A673 (cell line): Measurements from ENCODE around the gene SPIB. TPM values are rescaled to one million over a fixed set of nuclear protein-coding genes. Genes with fewer than 3 reads are reported as not detected.

ENCODE experiments used
- BruUV-seq: library from RNA; stranded (reverse); fragments of 400-500 nt; replicated peaks from 2 replicates; lab custom pipeline; 2021; lab: Mats Ljungman, UMichigan
- CTCF ChIA-PET: fragments of 300-600 bp; sonication (Branson Sonifier 250); formaldehyde crosslinking; loops from one replicate; lab custom pipeline; 2022; ENCODE audit warnings: antibody characterized with exemption; lab: Charles Lee
- POLR2A ChIA-PET: fragments of 300-600 bp; sonication (Branson Sonifier 250); formaldehyde crosslinking; loops from one replicate; lab custom pipeline; 2022; ENCODE audit warnings: antibody characterized with exemption; ENCODE audit not compliant: low non-redundant PET; lab: Charles Lee
- DNase-seq: peaks from one replicate; pipeline ENCODE4 v3.0.0-alpha.2; 2015; ENCODE audit warnings: low spot score
- H3K27ac ChIP-seq: fragments of 200-600 bp; sonication (generic); 2 replicates; pipeline ENCODE4 v1.5.1; 2016; ENCODE audit warnings: mixed run types, low read depth, mild to moderate bottlenecking, mixed read lengths, antibody characterized with exemption, low read length; ENCODE audit not compliant: poor library complexity, severe bottlenecking
- H3K27me3 ChIP-seq: fragments of 200-600 bp; sonication (generic); replicated peaks from 2 replicates; pipeline ENCODE4 v1.6.1; 2017; ENCODE audit warnings: mixed run types, low read depth, mild to moderate bottlenecking, mixed read lengths, antibody characterized with exemption, low read length; ENCODE audit not compliant: insufficient read depth, poor library complexity
- H3K36me3 ChIP-seq: fragments of 200-600 bp; sonication (generic); 2 replicates; pipeline ENCODE4 v1.6.1; 2016; ENCODE audit warnings: mixed run types, mild to moderate bottlenecking, mixed read lengths, antibody characterized with exemption, low read length; ENCODE audit not compliant: insufficient read depth, poor library complexity, severe bottlenecking
- H3K4me1 ChIP-seq: fragments of 200-600 bp; sonication (generic); 2 replicates; pipeline ENCODE4 v1.6.1; 2017; ENCODE audit warnings: mixed run types, mild to moderate bottlenecking, mixed read lengths, antibody characterized with exemption, low read length; ENCODE audit not compliant: insufficient read depth, poor library complexity, severe bottlenecking
- H3K4me3 ChIP-seq: fragments of 200-600 bp; sonication (generic); 2 replicates; pipeline ENCODE4 v1.5.1; 2016; ENCODE audit warnings: low read depth, mixed run types, mild to moderate bottlenecking, mixed read lengths, low read length; ENCODE audit not compliant: poor library complexity, severe bottlenecking
- H3K9me3 ChIP-seq: fragments of 200-600 bp; sonication (generic); 2 replicates; pipeline ENCODE4 v1.6.1; 2016; ENCODE audit warnings: mixed run types, low read depth, mild to moderate bottlenecking, mixed read lengths, antibody characterized with exemption, low read length; ENCODE audit not compliant: poor library complexity, severe bottlenecking
- EZH2 ChIP-seq: fragments of 200-600 bp; sonication (generic); IDR thresholded peaks from 2 replicates; pipeline ENCODE4 v1.6.1; 2017; ENCODE audit warnings: borderline replicate concordance, low read depth, mild to moderate bottlenecking, mixed read lengths, antibody characterized with exemption, low read length; ENCODE audit not compliant: poor library complexity, severe bottlenecking
- intact Hi-C: fragments of 100-400 bp; cut with micrococcal nuclease; formaldehyde crosslinking; loops from one replicate; pipeline ENCODE4 v1.10.0; 2022; ENCODE audit not compliant: unreplicated experiment
- total RNA-seq: library from RNA; stranded (reverse); gene quantifications from 2 replicates; pipeline ENCODE4 v1.2.3, GENCODE V29; 2021
- TF ChIP-seq, protein P1 (sequence below): fragments of 300-800, 200-600 bp; sonication (generic); conservative IDR thresholded peaks from 2 replicates; pipeline ENCODE4 v1.5.1; 2017; ENCODE audit warnings: low read depth, mild to moderate bottlenecking, antibody characterized with exemption, low read length, moderate library complexity, mixed read lengths

Gene SPIB
- total RNA-seq, 1 experiment from 2014 or later, result 0.75 TPM

DNA sequence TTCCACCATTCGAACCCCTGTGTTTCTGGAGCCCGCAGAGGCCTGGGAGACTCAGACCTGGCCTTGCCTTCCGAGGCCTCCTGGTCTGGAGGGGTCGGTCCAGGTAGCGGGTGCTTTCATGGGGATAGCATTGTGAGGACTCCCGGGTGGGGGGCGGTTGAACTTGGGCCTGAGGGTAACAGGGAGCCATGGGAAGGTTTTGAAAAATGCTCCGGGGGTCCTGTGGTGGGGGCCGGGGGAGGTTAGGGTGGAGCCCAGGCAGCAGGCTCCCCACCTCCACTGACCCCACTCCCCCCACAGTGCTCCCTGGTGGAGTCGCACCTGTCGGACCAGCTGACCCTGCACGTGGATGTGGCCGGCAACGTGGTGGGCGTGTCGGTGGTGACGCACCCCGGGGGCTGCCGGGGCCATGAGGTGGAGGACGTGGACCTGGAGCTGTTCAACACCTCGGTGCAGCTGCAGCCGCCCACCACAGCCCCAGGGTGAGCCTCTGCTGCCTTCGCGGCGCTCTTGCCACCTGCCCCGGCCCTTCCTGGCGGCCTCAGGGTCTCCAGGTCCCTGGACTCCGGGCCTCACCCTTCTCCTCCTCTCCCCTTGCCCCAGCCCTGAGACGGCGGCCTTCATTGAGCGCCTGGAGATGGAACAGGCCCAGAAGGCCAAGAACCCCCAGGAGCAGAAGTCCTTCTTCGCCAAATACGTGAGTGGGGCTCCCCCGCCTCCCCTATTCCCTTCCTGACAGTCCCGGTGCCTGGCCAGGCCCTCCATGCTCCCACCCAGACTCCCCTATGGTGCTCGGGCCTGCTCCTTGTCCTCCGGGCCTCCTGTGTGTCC lies 61.8 kb downstream of the SPIB start:
- no peak for DNase-seq
- intact Hi-C loops, result no loop called here
- TF ChIP-seq, protein P1, sequence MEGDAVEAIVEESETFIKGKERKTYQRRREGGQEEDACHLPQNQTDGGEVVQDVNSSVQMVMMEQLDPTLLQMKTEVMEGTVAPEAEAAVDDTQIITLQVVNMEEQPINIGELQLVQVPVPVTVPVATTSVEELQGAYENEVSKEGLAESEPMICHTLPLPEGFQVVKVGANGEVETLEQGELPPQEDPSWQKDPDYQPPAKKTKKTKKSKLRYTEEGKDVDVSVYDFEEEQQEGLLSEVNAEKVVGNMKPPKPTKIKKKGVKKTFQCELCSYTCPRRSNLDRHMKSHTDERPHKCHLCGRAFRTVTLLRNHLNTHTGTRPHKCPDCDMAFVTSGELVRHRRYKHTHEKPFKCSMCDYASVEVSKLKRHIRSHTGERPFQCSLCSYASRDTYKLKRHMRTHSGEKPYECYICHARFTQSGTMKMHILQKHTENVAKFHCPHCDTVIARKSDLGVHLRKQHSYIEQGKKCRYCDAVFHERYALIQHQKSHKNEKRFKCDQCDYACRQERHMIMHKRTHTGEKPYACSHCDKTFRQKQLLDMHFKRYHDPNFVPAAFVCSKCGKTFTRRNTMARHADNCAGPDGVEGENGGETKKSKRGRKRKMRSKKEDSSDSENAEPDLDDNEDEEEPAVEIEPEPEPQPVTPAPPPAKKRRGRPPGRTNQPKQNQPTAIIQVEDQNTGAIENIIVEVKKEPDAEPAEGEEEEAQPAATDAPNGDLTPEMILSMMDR, result no peak
- TF ChIP-seq EZH2, result no peak
- POLR2A ChIA-PET, result no interaction called here
- peaks cover 32% of the 10 kb centered on the region for H3K36me3 ChIP-seq
- no TSS peak for BruUV-seq
- H3K27me3 ChIP-seq, result no peaks in the 10 kb centered on the region
- no peak overlapping the region for H3K4me3 ChIP-seq
- CTCF ChIA-PET, result no interaction called here
- no peaks in the 10 kb centered on the region for H3K4me1 ChIP-seq
- H3K9me3 ChIP-seq, result no peaks in the 10 kb centered on the region
- H3K27ac ChIP-seq, result no peak overlapping the region

Other genes with a start within 250 kb of the SPIB start
- gene MYH14, start 215.3 kb upstream of the SPIB start, total RNA-seq, result 0.84 and 1.4 TPM in 2 replicates
- gene KCNC3, start 89.6 kb upstream of the SPIB start, total RNA-seq, result 6.4 and 6.7 TPM in 2 replicates
- gene NAPSA, start 53.3 kb upstream of the SPIB start, total RNA-seq, result 0.47 and 0.63 TPM in 2 replicates
- 42.7 and 45.0 TPM in 2 replicates for gene NR1H2, start 42.5 kb upstream of the SPIB start, total RNA-seq
- gene POLD1, start 34.6 kb upstream of the SPIB start, total RNA-seq, result 143 and 155 TPM in 2 replicates
- gene MYBPC2, start 14.0 kb downstream of the SPIB start, total RNA-seq, result 0.09 TPM in 1 of 2 replicates, not detected in the other
- 99.2 and 108 TPM in 2 replicates for gene EMC10, start 57.6 kb downstream of the SPIB start, total RNA-seq
- 0.59 and 0.84 TPM in 2 replicates for gene GARIN5A, start 57.9 kb downstream of the SPIB start, total RNA-seq
- 26.8 and 31.9 TPM in 2 replicates for gene JOSD2, start 92.3 kb downstream of the SPIB start, total RNA-seq
- gene ASPDH, start 95.0 kb downstream of the SPIB start, total RNA-seq, result 0.45 TPM in 1 of 2 replicates, not detected in the other
- gene LRRC4B, start 149.5 kb downstream of the SPIB start, total RNA-seq, result 23.1 and 24.9 TPM in 2 replicates
- gene SYT3, start 220.9 kb downstream of the SPIB start, total RNA-seq, result 1.8 and 2.0 TPM in 2 replicates
- 6.2 and 10.5 TPM in 2 replicates for gene C19orf81, start 230.5 kb downstream of the SPIB start, total RNA-seq